ENCODE results near the gene DHRS11.

The DHRS11 gene

DNA sequence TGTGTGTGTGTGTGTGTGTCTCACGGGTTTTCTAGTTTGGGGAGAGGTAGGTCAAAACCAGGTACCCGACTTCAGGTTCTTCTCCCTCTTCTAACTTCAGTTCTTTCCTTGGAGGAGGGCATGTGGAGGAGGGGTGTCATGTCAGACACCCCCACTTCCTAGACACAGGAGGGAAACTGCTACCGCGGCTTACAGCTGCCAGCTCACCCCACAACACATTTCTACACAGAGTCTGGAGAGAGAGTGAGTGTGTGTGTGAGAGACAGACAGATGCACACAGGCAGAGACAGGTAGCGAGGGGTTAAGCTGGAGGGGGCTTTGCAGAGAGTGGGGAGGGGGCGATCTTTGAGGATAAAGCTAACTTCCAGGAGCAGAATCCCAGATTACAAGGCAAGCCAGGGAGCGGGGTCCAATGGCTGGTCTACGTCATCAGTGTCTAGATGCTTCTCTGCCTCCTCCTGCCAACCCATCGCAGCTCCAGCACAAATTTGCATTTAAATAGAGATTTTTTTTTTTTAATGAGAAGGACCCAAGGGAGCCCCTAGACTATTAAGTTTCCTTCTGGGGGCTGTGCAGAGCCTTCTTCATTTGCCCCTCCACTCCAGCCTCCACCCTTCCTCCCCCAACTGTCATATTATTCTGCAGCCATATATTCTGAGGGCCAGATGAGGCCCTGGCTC, 58.6 kb downstream of the DHRS11 start:
- DNase-seq (ENCODE audit: low read depth in 2 of 2): no peak
